Neutrophil (primary cell): ENCODE measurements around the gene RGS7BP.
"Not testable (repeated sequence)": the region's sequence is repeated elsewhere in the genome, so short reads cannot be mapped to it uniquely, and the experiment has no call there.

Experiments used
- H3K27ac ChIP-seq: fragments of 200-600 bp; sonication (generic); 2 replicates; pipeline ENCODE4 v1.5.1; 2016; ENCODE audit warnings: mild to moderate bottlenecking, moderate library complexity
- H3K27me3 ChIP-seq: fragments of 200-600 bp; sonication (generic); 2 replicates; pipeline ENCODE4 v1.6.0; 2016; ENCODE audit warnings: mild to moderate bottlenecking
- H3K36me3 ChIP-seq: fragments of 200-600 bp; sonication (generic); 2 replicates; pipeline ENCODE4 v1.5.1; 2017
- H3K4me1 ChIP-seq, 2 experiments: fragments of 200-600 bp in 1 of 2; sonication (generic) in 1 of 2; 1 replicate in 1 of 2; 2 replicates in 1 of 2; pipeline versions ENCODE4 v1.5.1 to v1.6.1; 2013 to 2016; ENCODE audit warnings: low read depth in 1 of 2, low read length in 1 of 2, mild to moderate bottlenecking in 1 of 2, moderate library complexity in 1 of 2; ENCODE audit not compliant: control insufficient read depth in 1 of 2, insufficient read depth in 1 of 2
- H3K4me3 ChIP-seq, 2 experiments: fragments of 200-600 bp in 1 of 2; sonication (generic) in 1 of 2; 1 replicate in 1 of 2; 2 replicates in 1 of 2; pipeline ENCODE4 v1.5.1; 2013 to 2016; ENCODE audit warnings: low read depth in 1 of 2, low read length in 1 of 2, mild to moderate bottlenecking in 1 of 2, moderate library complexity in 1 of 2
- H3K9me3 ChIP-seq: fragments of 200-600 bp; sonication (generic); 2 replicates; pipeline ENCODE4 v1.5.1; 2016
- CTCF ChIP-seq: fragments of 200-600 bp; sonication (generic); IDR thresholded peaks from 2 replicates; pipeline ENCODE4 v1.5.1; 2016; ENCODE audit warnings: antibody characterized with exemption

Gene RGS7BP

GRCh38 chr5:64557911-64558310 lies 52.1 kb downstream of the RGS7BP start:
- Histone ChIP-seq H3K27ac (no peak overlapping the region), H3K36me3 (no peaks in the 10 kb centered on the region), H3K27me3 (no peaks in the 10 kb centered on the region), H3K4me1 (no peaks in the 10 kb centered on the region), H3K4me3 (no peak overlapping the region), H3K9me3 (no peaks in the 10 kb centered on the region)
- TF ChIP-seq CTCF, result no peak

- H3K36me3 ChIP-seq, H3K27me3 ChIP-seq, H3K27ac ChIP-seq, H3K4me1 ChIP-seq, H3K4me3 ChIP-seq, H3K9me3 ChIP-seq: not testable (repeated sequence)
Measured at GRCh38 chr5:64558641-64559040, 52.8 kb downstream of the RGS7BP start.

GRCh38 chr5:64566310-64566916 lies 60.6 kb downstream of the RGS7BP start:
- Histone ChIP-seq H3K4me1 (no peaks in the 10 kb centered on the region), H3K27ac (no peak overlapping the region), H3K4me3 (no peak overlapping the region), H3K36me3 (no peaks in the 10 kb centered on the region), H3K27me3 (no peaks in the 10 kb centered on the region), H3K9me3 (no peaks in the 10 kb centered on the region)
- no peak for TF ChIP-seq CTCF

GRCh38 chr5:64569858-64570257 lies 64.0 kb downstream of the RGS7BP start:
- Histone ChIP-seq H3K36me3 (no peaks in the 10 kb centered on the region), H3K9me3 (no peaks in the 10 kb centered on the region), H3K4me1 (no peaks in the 10 kb centered on the region), H3K27me3 (no peaks in the 10 kb centered on the region), H3K27ac (no peak overlapping the region), H3K4me3 (no peak overlapping the region)
- TF ChIP-seq CTCF, result no peak

- Histone ChIP-seq H3K27me3 (no peaks in the 10 kb centered on the region), H3K27ac (no peak overlapping the region), H3K9me3 (no peaks in the 10 kb centered on the region), H3K4me3 (no peak overlapping the region), H3K36me3 (no peaks in the 10 kb centered on the region), H3K4me1 (no peaks in the 10 kb centered on the region)
- no peak for TF ChIP-seq CTCF
Measured at GRCh38 chr5:64570395-64570996, 64.7 kb downstream of the RGS7BP start.

GRCh38 chr5:64575561-64575960 lies 69.7 kb downstream of the RGS7BP start:
- H3K4me3 ChIP-seq, result no peak overlapping the region
- no peaks in the 10 kb centered on the region for H3K4me1 ChIP-seq
- no peak overlapping the region for H3K27ac ChIP-seq
- no peaks in the 10 kb centered on the region for H3K36me3 ChIP-seq
- no peaks in the 10 kb centered on the region for H3K9me3 ChIP-seq
- no peak for TF ChIP-seq CTCF
- no peaks in the 10 kb centered on the region for H3K27me3 ChIP-seq
